Gastrocnemius medialis (tissue), 4 donors: ENCODE data around the gene SLC5A12.

Experiments
- CTCF ChIP-seq, 5 experiments: fragments of 450-650 bp in 3 of 5; fragments of 200-600 bp in 2 of 5; sonication (generic) in 2 of 5; IDR thresholded peaks in 4 of 5; conservative IDR thresholded peaks in 1 of 5; 1 replicate in 4 of 5; 2 replicates in 1 of 5; pipeline ENCODE4 v1.5.1; 2016 to 2019; ENCODE audit warnings: antibody characterized with exemption in 5 of 5, mild to moderate bottlenecking in 3 of 5, moderate library complexity in 3 of 5
- POLR2A ChIP-seq, 2 donors: fragments of 450-650 bp; IDR thresholded peaks; one replicate each; pipeline ENCODE4 v1.6.1; 2017; ENCODE audit warnings: antibody characterized with exemption in 2 of 2, mild to moderate bottlenecking in 2 of 2, moderate library complexity in 2 of 2

DNA sequence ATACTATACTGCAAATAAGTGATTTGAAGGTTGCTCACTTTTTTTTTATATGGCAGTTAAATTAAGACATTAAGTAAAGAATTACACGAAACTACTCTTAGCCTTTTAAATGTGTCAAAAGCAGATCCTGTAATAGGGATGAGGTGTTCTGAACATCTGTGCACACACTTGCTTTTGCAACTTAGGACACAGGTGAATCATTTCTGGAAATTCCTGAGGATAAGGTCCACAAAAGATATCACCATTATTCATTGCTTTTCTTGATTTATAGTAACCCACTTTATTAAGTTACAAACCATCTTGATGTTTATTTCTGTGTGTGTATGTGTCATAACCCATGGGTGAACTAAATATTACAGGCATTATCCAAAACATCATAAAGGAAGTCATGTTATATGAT lies 55.9 kb downstream of the SLC5A12 start:
- no peak for TF ChIP-seq CTCF (IDR thresholded peaks at IDR 0.05 in 4 of 5, conservative IDR thresholded peaks at IDR 0.05 in 1 of 5)
- no peak for TF ChIP-seq POLR2A (IDR thresholded peaks at IDR 0.05)
